H9 (cell line): ENCODE measurements around the gene TOMM40L. TPM values are rescaled to one million over a fixed set of nuclear protein-coding genes. Genes with fewer than 3 reads are reported as not detected.

Source experiments
- DNase-seq: peaks from one replicate; pipeline ENCODE4 v3.0.0-alpha.2; 2017
- H2AFZ ChIP-seq: one replicate; pipeline ENCODE4 v1.6.1; 2013; ENCODE audit warnings: mild to moderate bottlenecking, low read length, control low read depth, moderate library complexity
- H2AK5ac ChIP-seq: 2 replicates; pipeline ENCODE4 v1.6.1; 2013; ENCODE audit warnings: low read length, control low read depth, mixed read lengths; ENCODE audit not compliant: insufficient read length
- H2BK120ac ChIP-seq: one replicate; pipeline ENCODE4 v1.6.1; 2013; ENCODE audit warnings: low read depth, mild to moderate bottlenecking, low read length, control low read depth, inconsistent platforms; ENCODE audit not compliant: poor library complexity, severe bottlenecking
- H2BK12ac ChIP-seq: 2 replicates; pipeline ENCODE4 v1.6.1; 2013; ENCODE audit warnings: low read length, control low read depth, mixed read lengths, low read depth; ENCODE audit not compliant: insufficient read length
- H2BK15ac ChIP-seq: 2 replicates; pipeline ENCODE4 v1.6.1; 2013; ENCODE audit warnings: low read depth, low read length, control low read depth
- H2BK20ac ChIP-seq: one replicate; pipeline ENCODE4 v1.6.1; 2013; ENCODE audit warnings: low read depth, mild to moderate bottlenecking, low read length, control low read depth, inconsistent platforms; ENCODE audit not compliant: poor library complexity, severe bottlenecking
- H2BK5ac ChIP-seq: 2 replicates; pipeline ENCODE4 v1.6.1; 2013; ENCODE audit warnings: low read length, control low read depth, mixed read lengths; ENCODE audit not compliant: insufficient read length
- H3K14ac ChIP-seq: 2 replicates; pipeline ENCODE4 v1.6.1; 2013; ENCODE audit warnings: low read length, control low read depth; ENCODE audit not compliant: insufficient read depth
- H3K18ac ChIP-seq: 2 replicates; pipeline ENCODE4 v1.6.1; 2013; ENCODE audit warnings: low read depth, mild to moderate bottlenecking, mixed read lengths, low read length, control low read depth; ENCODE audit not compliant: insufficient read length
- H3K23ac ChIP-seq: 2 replicates; pipeline ENCODE4 v1.6.1; 2013; ENCODE audit warnings: low read length, control low read depth, mixed read lengths, low read depth; ENCODE audit not compliant: insufficient read length
- H3K23me2 ChIP-seq: 2 replicates; pipeline ENCODE4 v1.6.1; 2013; ENCODE audit warnings: low read depth, mild to moderate bottlenecking, mixed read lengths, low read length, control low read depth; ENCODE audit not compliant: insufficient read length, poor library complexity, severe bottlenecking
- H3K27ac ChIP-seq: 2 replicates; pipeline ENCODE4 v1.5.1; 2013; ENCODE audit warnings: low read length, control low read depth, mixed read lengths, low read depth; ENCODE audit not compliant: insufficient read length
- H3K27me3 ChIP-seq: 2 replicates; pipeline ENCODE4 v1.6.1; 2013; ENCODE audit warnings: low read length, control low read depth, inconsistent platforms; ENCODE audit not compliant: insufficient read depth
- H3K4ac ChIP-seq: 2 replicates; pipeline ENCODE4 v1.6.1; 2013; ENCODE audit warnings: low read depth, mild to moderate bottlenecking, control low read depth, inconsistent platforms, low read length, moderate library complexity
- H3K4me1 ChIP-seq: 2 replicates; pipeline ENCODE4 v1.6.1; 2013; ENCODE audit warnings: low read length, control low read depth, inconsistent platforms; ENCODE audit not compliant: insufficient read depth
- H3K4me2 ChIP-seq: 2 replicates; pipeline ENCODE4 v1.6.1; 2013; ENCODE audit warnings: low read length, control low read depth, mixed read lengths; ENCODE audit not compliant: insufficient read length, insufficient read depth
- H3K56ac ChIP-seq: 2 replicates; pipeline ENCODE4 v1.6.1; 2013; ENCODE audit warnings: low read depth, mild to moderate bottlenecking, mixed read lengths, low read length, control low read depth; ENCODE audit not compliant: insufficient read length
- H3K79me1 ChIP-seq: 2 replicates; pipeline ENCODE4 v1.6.1; 2013; ENCODE audit warnings: low read depth, mild to moderate bottlenecking, moderate library complexity, low read length, control low read depth, inconsistent platforms; ENCODE audit not compliant: insufficient read depth, poor library complexity, severe bottlenecking
- H3K79me2 ChIP-seq: 2 replicates; pipeline ENCODE4 v1.6.1; 2013; ENCODE audit warnings: low read length, control low read depth, inconsistent platforms; ENCODE audit not compliant: insufficient read depth
- H3K9ac ChIP-seq: 2 replicates; pipeline ENCODE4 v1.6.1; 2013; ENCODE audit warnings: low read length, control low read depth, mixed read lengths; ENCODE audit not compliant: insufficient read length; ENCODE audit errors: extremely low read depth
- H3K9me3 ChIP-seq: one replicate; pipeline ENCODE4 v1.6.1; 2013; ENCODE audit warnings: low read depth, low read length, inconsistent platforms; ENCODE audit not compliant: control insufficient read depth
- H3T11ph ChIP-seq: one replicate; pipeline ENCODE4 v1.6.1; 2013; ENCODE audit warnings: mild to moderate bottlenecking, low read length, control low read depth, inconsistent platforms
- H4K20me1 ChIP-seq: one replicate; pipeline ENCODE4 v1.6.1; 2013; ENCODE audit not compliant: control insufficient read depth, insufficient read length, insufficient read depth
- H4K5ac ChIP-seq: 2 replicates; pipeline ENCODE4 v1.6.1; 2013; ENCODE audit warnings: low read depth, mild to moderate bottlenecking, mixed read lengths, low read length, control low read depth; ENCODE audit not compliant: insufficient read length
- H4K8ac ChIP-seq: replicated peaks from 2 replicates; pipeline ENCODE4 v1.6.1; 2013; ENCODE audit warnings: low read length, control low read depth, mixed read lengths, low read depth; ENCODE audit not compliant: insufficient read length
- H4K91ac ChIP-seq: 2 replicates; pipeline ENCODE4 v1.6.1; 2013; ENCODE audit warnings: low read depth, mild to moderate bottlenecking, moderate library complexity, mixed read lengths, low read length, control low read depth; ENCODE audit not compliant: insufficient read length
- H3K27ac Mint-ChIP-seq, 3 experiments: 2 replicates in 2 of 3; 3 replicates in 1 of 3; pipeline ENCODE4 v1.8.0; 2020 to 2021; ENCODE audit warnings: mixed read lengths in 3 of 3, mild to moderate bottlenecking in 1 of 3, moderate library complexity in 1 of 3
- H3K27me3 Mint-ChIP-seq: 2 replicates; pipeline ENCODE4 v1.8.0; 2021; ENCODE audit warnings: low read depth, mild to moderate bottlenecking, moderate library complexity, mixed read lengths
- H3K36me3 Mint-ChIP-seq, 3 experiments: 2 replicates in 2 of 3; 3 replicates in 1 of 3; pipeline ENCODE4 v1.8.0; 2020 to 2021; ENCODE audit warnings: low read depth in 3 of 3, mixed read lengths in 3 of 3; ENCODE audit not compliant: insufficient read depth in 1 of 3
- H3K4me1 Mint-ChIP-seq, 2 experiments: 2 replicates each; pipeline ENCODE4 v1.8.0; 2020; ENCODE audit warnings: mixed read lengths in 2 of 2
- H3K4me3 Mint-ChIP-seq, 2 experiments: 2 replicates in 1 of 2; 3 replicates in 1 of 2; pipeline ENCODE4 v1.8.0; 2020 to 2021; ENCODE audit warnings: mild to moderate bottlenecking in 2 of 2, mixed read lengths in 2 of 2, moderate library complexity in 1 of 2
- H3K9me3 Mint-ChIP-seq, 2 experiments: 2 replicates in 1 of 2; 3 replicates in 1 of 2; pipeline ENCODE4 v1.8.0; 2020; ENCODE audit warnings: mild to moderate bottlenecking in 2 of 2, mixed read lengths in 2 of 2, moderate library complexity in 1 of 2
- WGBS: extraction: QIAGEN DNeasy Blood & Tissue Kit; methylation state at CpG from one replicate; pipeline ENCODE4 v1.1.7; 2013; ENCODE audit warnings: missing lambda C conversion rate, low lambda C conversion rate, mixed read lengths; ENCODE audit not compliant: insufficient read length; ENCODE audit errors: extremely low coverage; 5-methylcytosine and 5-hydroxymethylcytosine counted together
- total RNA-seq: library from RNA; stranded (reverse); gene quantifications from 2 replicates; pipeline ENCODE4 v1.2.1, GENCODE V29; 2021
- TF ChIP-seq, protein P1 (sequence below): fragments of 200-600 bp; sonication (generic); conservative IDR thresholded peaks from 3 replicates; pipeline ENCODE4 v1.8.0; 2021; ENCODE audit warnings: antibody characterized with exemption, mild to moderate bottlenecking

TOMM40L gene
- total RNA-seq, 1 experiment from 2014 or later = 13.5 TPM

DNA sequence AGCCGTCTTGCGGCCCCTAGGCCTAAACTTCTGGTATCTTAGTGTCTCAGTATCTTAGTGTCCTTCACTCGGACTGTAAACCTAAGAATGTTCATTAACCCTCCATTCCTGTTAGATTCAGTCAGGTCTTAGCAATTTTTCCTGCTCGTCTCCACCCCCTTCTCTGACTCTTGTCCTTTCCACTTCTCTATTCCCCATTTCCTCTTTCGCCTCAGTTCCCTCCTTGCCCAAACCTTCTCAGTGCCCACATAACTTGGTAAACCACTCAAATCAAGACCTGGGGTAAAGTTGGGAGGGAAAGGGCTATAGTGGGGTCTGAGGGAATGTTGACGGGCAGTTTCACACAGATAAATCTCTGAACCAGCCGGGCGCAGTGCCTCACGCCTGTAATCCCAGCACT, 11.5 kb upstream of the TOMM40L start:
- Histone ChIP-seq H2BK20ac (no peak overlapping the region), H3T11ph (no peak overlapping the region), H4K20me1 (no peaks in the 10 kb centered on the region), H4K5ac (no peak overlapping the region), H2BK120ac (no peak overlapping the region), H3K4me1 (peaks cover 6% of the 10 kb centered on the region; the same call in 1 of the 2 replicates), H3K9ac (no peak overlapping the region), H3K27ac (no peak overlapping the region), H3K14ac (no peak overlapping the region), H3K4ac (no peak overlapping the region), H3K27me3 (no peaks in the 10 kb centered on the region), H2AFZ (no peak overlapping the region), H3K23me2 (no peaks in the 10 kb centered on the region), H3K79me1 (no peaks in the 10 kb centered on the region), H3K9me3 (no peaks in the 10 kb centered on the region), H4K91ac (no peak overlapping the region), H3K4me2 (no peak overlapping the region), H2BK12ac (no peak overlapping the region), H3K56ac (no peak overlapping the region), H3K23ac (no peak overlapping the region), H2BK5ac (no peak overlapping the region), H2BK15ac (no peak overlapping the region), H2AK5ac (no peak overlapping the region), H4K8ac (no peak overlapping the region), H3K79me2 (no peaks in the 10 kb centered on the region), H3K18ac (no peak overlapping the region)
- no peaks in the 10 kb centered on the region for H3K9me3 Mint-ChIP-seq
- DNase-seq = no peak
- no peaks in the 10 kb centered on the region for H3K27me3 Mint-ChIP-seq
- no peak overlapping the region for H3K4me3 Mint-ChIP-seq
- no CpG with 5 or more reads among the region's 9 CpGs for WGBS
- peaks cover 24 to 29% of the 10 kb centered on the region in 2 experiments for H3K4me1 Mint-ChIP-seq
- H3K36me3 Mint-ChIP-seq = peaks cover 23 to 54% (median 52%) of the 10 kb centered on the region in 3 experiments
- TF ChIP-seq, protein P1, sequence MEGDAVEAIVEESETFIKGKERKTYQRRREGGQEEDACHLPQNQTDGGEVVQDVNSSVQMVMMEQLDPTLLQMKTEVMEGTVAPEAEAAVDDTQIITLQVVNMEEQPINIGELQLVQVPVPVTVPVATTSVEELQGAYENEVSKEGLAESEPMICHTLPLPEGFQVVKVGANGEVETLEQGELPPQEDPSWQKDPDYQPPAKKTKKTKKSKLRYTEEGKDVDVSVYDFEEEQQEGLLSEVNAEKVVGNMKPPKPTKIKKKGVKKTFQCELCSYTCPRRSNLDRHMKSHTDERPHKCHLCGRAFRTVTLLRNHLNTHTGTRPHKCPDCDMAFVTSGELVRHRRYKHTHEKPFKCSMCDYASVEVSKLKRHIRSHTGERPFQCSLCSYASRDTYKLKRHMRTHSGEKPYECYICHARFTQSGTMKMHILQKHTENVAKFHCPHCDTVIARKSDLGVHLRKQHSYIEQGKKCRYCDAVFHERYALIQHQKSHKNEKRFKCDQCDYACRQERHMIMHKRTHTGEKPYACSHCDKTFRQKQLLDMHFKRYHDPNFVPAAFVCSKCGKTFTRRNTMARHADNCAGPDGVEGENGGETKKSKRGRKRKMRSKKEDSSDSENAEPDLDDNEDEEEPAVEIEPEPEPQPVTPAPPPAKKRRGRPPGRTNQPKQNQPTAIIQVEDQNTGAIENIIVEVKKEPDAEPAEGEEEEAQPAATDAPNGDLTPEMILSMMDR = no peak
- H3K27ac Mint-ChIP-seq = peak overlapping the region in 1 of 3 experiments; percentile 65; a peak in 2 of 7 replicates
